H54 (cell line): ENCODE measurements around the gene GNAQ.
"Not testable (repeated sequence)": the region's sequence is repeated elsewhere in the genome, so short reads cannot be mapped to it uniquely, and the experiment has no call there.

ENCODE experiments used
- DNase-seq: peaks from one replicate; pipeline ENCODE4 v3.0.0; 2011; ENCODE audit warnings: low spot score, mixed read lengths; ENCODE audit not compliant: insufficient read length
- FAIRE-seq: peaks from 3 replicates; lab custom pipeline; 2011; peaks lifted over from hg19 to GRCh38; lab: Jason Lieb, UNC
- POLR2A ChIP-seq: IDR thresholded peaks from 2 replicates; pipeline ENCODE4 v1.6.1; 2011; ENCODE audit warnings: low read depth, mild to moderate bottlenecking, low read length

GNAQ gene

DNA sequence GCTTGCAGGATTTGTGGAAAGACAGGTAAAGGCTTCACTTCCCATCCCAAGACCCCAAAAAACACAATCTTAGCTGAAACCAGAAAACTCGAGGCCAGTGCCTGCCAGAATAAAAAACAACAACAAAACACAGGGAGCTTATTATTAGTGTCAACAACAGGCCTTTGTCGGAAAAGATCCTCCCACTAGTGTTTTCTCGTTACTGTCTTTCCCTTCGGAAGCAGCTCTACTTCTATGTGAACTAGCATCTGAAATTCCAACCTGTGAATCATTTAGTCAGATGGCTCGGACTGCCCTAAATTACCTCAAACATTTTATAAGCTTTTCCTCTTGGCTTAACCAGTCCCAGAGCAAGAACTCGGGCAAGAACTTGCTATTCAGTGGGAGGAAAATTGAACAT, 261.3 kb downstream of the GNAQ start:
- TF ChIP-seq POLR2A, result no peak
- FAIRE-seq (peak; percentile 77), DNase-seq (no peak)

DNA sequence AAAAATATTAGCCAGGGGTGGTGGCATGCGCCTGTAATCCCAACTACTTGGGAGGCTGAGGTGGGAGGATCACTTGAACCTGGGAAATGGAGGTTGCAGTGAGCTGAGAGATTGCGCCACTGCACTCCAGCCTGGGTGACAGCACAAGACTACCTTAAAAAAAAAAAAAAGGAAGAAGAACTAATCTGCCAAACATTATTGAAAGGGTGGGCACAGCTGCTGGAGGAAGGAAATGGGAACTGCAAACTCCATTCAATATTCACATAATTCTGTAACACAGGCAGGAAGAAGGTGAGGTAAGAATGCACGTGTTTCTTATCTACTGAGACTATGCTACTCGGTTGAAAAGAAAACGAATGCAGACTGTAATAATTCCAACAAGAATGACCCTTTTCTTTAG, 262.4 kb downstream of the GNAQ start:
- FAIRE-seq (no peak), DNase-seq (no peak)
- no peak for TF ChIP-seq POLR2A

DNA sequence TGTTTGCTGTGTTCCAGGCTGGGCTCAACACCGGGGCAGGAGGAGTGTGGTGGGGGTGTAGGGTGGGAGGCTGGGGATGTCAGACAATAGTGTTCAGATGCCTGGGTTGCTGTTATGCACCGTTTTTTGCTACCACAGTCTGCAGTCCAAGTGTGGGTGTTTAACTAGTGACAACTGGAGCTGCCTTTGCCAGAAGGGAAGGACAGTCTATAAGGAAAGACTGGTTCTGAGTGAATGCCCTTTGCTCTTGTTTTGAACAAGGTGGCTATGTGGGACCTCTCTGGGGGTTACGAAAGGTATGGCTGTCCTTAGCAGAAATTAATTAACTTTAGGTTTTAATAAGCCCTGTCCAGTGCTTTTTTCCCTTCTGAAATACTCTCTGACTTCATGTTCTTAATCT, 265.0 kb downstream of the GNAQ start:
- TF ChIP-seq POLR2A, result no peak
- FAIRE-seq, result peak; percentile 71

DNA sequence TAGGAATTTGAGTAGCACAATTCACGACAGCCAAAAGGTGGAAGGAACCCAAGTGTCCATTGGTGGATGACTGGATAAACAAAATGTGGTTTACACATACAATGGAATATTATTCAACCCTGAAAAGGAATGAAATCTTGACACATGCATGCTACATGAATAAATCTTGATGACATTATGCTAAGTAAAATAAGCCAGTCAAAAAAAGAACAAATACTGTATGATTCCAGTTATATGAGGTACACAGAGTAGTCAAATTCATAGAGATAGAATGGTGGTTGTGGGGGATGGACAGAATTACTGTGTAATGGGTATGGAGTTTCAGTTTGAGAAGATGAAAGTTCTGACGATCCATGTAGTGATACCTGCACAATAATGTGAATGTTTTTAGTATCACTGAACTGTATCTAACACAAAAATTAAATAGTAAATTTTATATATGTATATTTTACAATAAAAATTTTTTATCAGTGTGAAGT, 265.8 kb downstream of the GNAQ start:
- TF ChIP-seq POLR2A, result no peak
- DNase-seq (no peak), FAIRE-seq (peak; percentile 75)

More for the DNA sequence above, 265.0 kb downstream of the GNAQ start:
- no peak for DNase-seq

DNA sequence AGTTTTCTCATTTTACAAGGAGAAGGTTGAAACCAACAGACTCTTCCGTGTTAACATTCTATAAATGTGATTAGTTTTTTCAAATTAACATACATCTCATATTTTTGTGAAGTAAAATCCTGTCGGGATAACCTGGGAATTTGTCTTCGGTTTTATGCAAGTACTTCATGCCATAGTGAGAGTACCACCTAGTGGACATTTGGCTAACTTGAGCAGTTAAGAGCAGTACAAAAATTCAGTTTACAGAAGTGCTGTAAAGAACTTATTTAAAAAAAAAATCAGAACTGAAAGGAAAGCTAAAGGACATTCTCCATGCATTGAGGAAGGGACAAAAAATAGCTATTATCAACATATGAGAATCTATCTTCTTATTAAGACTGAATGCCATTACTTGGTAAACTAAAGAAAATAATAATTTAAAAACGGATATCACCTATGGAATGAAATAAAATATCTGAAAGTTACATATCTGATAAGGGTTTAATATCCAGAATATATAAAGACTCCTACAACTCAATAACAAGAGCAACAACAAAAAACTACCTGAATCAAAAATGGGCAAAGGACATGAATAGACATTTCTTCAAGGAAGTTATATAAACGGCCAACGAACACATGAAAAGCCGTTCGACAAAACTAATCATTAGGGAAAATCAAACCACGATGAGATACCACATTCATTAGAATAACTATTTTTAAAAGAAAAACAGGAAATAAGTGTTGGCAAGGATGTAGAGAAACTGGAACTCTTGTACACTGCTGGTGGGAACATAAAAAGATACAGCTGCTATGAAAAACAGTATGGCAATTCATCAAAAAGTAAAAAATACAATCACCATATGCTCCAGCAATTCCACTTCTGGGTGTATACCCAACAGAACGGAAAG, 266.5 kb downstream of the GNAQ start:
- no peak for TF ChIP-seq POLR2A
- peak; percentile 95 for FAIRE-seq
- DNase-seq, result no peak

DNA sequence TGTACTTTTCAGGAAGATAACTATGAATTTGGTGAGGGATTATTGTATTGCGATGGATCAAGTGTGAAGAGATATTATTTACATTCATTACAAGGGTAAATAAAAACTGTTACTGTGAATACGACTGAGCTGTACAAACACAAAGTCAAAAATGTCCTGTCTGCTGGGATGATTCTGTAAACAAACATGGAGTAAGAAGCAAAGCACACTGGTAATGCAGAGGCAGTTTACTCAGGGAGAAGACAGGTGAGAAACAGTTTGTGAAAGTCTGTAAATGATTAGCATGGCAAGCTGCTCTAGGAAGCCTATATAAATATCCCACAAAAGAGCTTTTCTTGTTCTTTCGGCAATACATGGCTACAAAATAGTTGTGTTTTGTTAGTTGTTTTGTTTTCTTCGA, 268.0 kb downstream of the GNAQ start:
- FAIRE-seq, result no peak
- no peak for TF ChIP-seq POLR2A
- DNase-seq, result no peak

DNA sequence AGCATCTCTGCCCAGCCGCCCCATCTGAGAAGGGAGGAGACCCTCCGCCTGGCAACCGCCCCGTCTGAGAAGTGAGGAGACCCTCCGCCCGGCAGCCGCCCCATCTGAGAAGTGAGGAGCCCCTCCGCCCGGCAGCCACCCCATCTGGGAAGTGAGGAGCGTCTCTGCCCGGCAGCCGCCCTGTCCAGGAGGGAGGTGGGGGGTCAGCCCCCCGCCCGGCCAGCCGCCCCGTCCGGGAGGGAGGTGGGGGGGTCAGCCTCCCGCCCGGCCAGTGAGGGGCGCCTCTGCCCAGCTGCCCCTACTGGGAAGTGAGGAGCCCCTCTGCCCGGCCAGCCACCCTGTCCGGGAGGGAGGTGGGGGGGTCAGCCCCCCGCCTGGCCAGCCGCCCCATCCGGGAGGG, 270.7 kb downstream of the GNAQ start:
- not testable (repeated sequence) for DNase-seq

DNA sequence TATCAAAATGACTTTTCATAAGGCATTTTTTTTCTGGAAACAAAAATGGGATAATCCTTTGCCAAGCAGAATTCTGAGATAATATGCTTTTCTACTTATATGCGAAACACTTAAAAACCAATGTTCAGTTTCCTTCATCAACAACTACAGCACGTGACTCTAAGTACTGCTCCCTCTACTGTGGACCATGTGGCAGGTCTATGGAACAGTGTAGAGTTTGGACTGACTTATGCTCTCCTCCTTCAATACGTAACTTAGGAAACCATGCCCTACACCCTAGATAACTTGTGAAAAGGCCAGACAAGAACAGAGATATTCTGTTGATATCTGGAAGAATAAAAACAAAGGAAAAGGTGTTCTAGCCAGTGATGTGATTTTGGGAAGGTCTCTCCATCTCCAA, 272.2 kb downstream of the GNAQ start:
- DNase-seq, result no peak
- TF ChIP-seq POLR2A, result no peak
- FAIRE-seq, result peak; percentile 97

More for the DNA sequence above, 270.7 kb downstream of the GNAQ start:
- not testable (repeated sequence) for FAIRE-seq

DNA sequence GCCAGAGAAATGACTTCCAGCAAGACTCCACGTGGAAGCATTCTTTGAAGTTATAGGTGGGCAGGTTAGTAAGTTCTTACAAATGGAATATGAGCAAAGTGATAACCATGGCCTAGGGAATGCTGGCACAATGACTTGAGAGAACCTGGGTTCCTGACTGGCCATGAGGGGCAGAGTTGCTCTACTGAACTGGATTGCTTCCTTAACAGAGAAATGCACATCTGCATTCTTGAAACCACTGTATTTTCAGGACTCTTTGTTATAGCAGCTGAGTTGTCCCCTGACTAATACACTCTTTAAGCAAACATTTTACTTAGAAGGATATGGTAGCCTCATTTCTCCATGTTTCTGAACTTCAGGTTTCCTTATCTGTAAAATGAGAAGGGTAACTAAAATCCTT, 275.2 kb downstream of the GNAQ start:
- FAIRE-seq (peak; percentile 6), DNase-seq (no peak)
- TF ChIP-seq POLR2A, result no peak

DNA sequence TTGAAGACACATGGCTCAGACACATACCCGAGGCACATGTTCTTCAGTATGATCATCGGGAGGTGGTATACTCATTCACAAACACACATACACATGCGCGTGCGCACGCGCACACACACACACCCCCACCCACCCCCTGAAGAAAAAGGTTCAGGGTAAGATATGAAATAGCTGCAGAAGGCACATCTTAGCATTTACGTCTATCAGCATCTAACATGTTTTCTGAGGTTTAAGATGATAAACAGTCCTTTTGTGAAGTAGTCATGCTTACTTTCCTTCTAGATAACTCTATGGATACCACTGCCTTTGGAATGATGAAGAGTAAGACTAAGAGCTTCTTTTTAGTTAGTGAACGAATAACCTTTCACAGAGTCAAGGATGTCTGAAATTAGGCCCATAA, 278.4 kb downstream of the GNAQ start:
- no peak for FAIRE-seq
- TF ChIP-seq POLR2A, result no peak
- no peak for DNase-seq

DNA sequence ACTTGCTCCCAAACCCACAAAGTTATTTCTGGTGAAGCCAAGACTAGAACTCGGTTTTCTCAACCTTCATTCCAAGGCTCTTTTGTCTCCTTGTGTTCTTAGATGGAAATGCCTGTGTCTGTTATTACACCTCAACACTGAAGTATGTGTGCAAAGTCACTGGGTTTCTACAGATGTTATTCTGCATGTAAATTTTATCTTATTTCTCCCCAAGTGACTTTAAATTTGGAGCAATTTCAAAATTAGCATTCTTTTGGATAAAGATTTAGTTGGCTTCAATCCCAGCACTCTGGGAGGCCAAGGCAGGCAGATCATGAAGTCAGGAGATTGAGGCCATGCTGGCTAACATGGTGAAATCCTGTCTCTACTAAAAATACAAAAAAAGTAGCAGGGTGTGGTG, 279.1 kb downstream of the GNAQ start:
- TF ChIP-seq POLR2A, result no peak
- no peak for DNase-seq
- FAIRE-seq, result peak; percentile 95

DNA sequence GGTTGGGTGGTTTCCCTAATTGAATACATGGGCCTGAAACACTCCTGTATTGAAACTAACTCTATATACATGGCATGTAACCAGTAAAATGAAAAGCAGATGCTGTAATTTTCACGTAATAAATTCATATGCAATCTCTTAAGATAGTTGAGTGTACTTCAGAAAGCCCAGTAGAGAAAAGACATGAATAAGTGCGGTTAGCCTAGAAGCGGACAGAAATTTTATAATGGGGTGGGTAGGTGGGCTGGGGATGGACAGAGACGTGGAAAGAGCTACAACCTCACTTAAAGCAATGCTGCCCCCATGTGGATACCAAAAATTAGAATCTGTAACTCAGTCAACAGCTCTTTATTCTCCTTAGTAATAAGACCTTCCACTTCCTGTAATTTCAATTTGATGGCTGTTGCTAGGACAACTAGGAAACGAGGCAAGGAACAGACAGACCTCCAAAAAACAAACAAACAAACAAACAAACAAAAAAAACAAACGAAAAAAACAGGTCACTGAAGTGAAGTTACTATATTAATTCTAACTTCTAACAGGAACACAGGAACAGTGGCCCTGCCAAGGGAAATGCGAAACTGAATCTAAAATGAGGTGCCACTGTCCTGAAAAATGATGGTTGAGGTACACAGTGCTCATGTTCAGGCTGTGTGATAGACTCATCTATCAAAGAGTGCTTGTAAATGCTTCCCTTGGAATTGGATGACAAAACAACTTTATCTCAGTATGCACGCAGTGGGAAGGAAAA, 280.1 kb downstream of the GNAQ start:
- DNase-seq (peak; percentile 35), FAIRE-seq (peak; percentile 96)
- no peak for TF ChIP-seq POLR2A

DNA sequence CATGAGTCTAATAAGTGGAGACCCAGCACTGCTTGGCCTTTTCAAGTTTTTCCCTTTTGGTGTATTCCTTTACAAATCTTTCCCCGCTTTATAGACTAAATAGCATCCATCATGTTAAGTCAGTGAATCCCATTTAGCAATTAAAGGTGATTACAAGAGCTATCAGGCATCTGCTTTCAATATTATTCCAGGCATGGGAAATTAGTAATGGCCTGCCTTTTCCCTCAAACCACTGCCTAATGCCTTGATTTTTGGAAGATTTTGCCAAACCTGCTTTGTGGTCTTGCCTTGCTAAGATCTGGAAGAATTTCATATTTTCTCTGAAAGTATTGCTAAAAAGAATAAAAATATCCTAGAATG, 280.6 kb downstream of the GNAQ start:
- FAIRE-seq, result no peak
- DNase-seq, result no peak
- TF ChIP-seq POLR2A, result no peak

DNA sequence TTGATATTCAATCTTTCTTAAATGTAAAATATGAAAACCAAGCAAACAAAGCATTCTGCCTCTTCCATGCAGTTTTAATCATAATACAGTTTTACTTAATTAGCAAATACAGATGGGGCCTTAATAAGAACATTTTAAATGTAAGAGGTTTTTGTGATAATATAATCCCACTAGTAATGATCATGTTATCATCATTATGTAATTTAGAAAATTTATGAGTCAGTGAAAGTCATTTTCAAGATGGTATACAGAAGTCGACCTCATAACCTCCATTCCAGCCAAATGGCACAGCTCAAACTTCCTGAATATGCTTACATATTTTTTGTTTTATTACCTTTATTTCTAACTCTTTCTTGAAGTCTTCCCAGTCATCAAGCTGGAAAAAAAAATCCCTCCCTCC, 281.3 kb downstream of the GNAQ start:
- FAIRE-seq (peak; percentile 89), DNase-seq (no peak)
- TF ChIP-seq POLR2A, result no peak
